HepG2 (cell line): ENCODE results near the gene UGCG.

Source experiments
- E2F5 ChIP-seq: sonication (generic); formaldehyde crosslinking; conservative IDR thresholded peaks from 2 replicates; pipeline ENCODE4 v1.4.0; 2020; ENCODE audit warnings: missing genetic modification reagents
- KLF16 ChIP-seq, 2 experiments: sonication (generic) in 1 of 2; formaldehyde crosslinking in 1 of 2; IDR thresholded peaks; 2 replicates each; pipeline versions ENCODE4 v1.6.1 to v1.8.0; 2016 to 2023; ENCODE audit warnings: missing genetic modification reagents in 2 of 2, missing compliant biosample characterization in 1 of 2
- MTA1 ChIP-seq: sonication (generic); formaldehyde crosslinking; IDR thresholded peaks from 2 replicates; pipeline ENCODE4 v1.4.0; 2020; ENCODE audit warnings: missing genetic modification reagents, mild to moderate bottlenecking, borderline replicate concordance
- POLR2G ChIP-seq: fragments of 200-400 bp; formaldehyde crosslinking; IDR thresholded peaks from 2 replicates; pipeline ENCODE4 v1.6.1; 2018; ENCODE audit warnings: mild to moderate bottlenecking, low read depth, low read length, moderate library complexity
- RFX1 ChIP-seq: fragments of 450-650 bp; IDR thresholded peaks from 2 replicates; pipeline ENCODE4 v1.6.1; 2017
- SALL2 ChIP-seq: sonication (generic); formaldehyde crosslinking; IDR thresholded peaks from 2 replicates; pipeline ENCODE4 v1.8.1; 2023; ENCODE audit warnings: mild to moderate bottlenecking, missing genetic modification reagents, inconsistent platforms
- SMARCE1 ChIP-seq: fragments of 450-650 bp; IDR thresholded peaks from 2 replicates; pipeline ENCODE4 v1.6.1; 2017; ENCODE audit warnings: borderline replicate concordance
- SP1 ChIP-seq, 2 experiments: fragments of 450-650 bp in 1 of 2; sonication (generic) in 1 of 2; formaldehyde crosslinking in 1 of 2; IDR thresholded peaks; 2 replicates each; pipeline versions ENCODE4 v1.4.0 to v1.6.1; 2016 to 2020; ENCODE audit warnings: missing genetic modification reagents in 1 of 2
- TF ChIP-seq, protein P1 (sequence below): sonication (generic); formaldehyde crosslinking; IDR thresholded peaks from 2 replicates; pipeline ENCODE4 v1.5.0; 2020; ENCODE audit warnings: mild to moderate bottlenecking, missing genetic modification reagents, moderate library complexity

- TF ChIP-seq KLF16 (CRISPR knock-in tag; IDR thresholded peaks at IDR 0.05) (no peak), E2F5 (CRISPR knock-in tag) (no peak), SMARCE1 (no peak), MTA1 (CRISPR knock-in tag) (no peak), SALL2 (CRISPR knock-in tag) (no peak), POLR2G (no peak), RFX1 (no peak), SP1 (IDR thresholded peaks at IDR 0.05) (no peak), SP1 (CRISPR knock-in tag; IDR thresholded peaks at IDR 0.05) (no peak)
- TF ChIP-seq, protein P1, sequence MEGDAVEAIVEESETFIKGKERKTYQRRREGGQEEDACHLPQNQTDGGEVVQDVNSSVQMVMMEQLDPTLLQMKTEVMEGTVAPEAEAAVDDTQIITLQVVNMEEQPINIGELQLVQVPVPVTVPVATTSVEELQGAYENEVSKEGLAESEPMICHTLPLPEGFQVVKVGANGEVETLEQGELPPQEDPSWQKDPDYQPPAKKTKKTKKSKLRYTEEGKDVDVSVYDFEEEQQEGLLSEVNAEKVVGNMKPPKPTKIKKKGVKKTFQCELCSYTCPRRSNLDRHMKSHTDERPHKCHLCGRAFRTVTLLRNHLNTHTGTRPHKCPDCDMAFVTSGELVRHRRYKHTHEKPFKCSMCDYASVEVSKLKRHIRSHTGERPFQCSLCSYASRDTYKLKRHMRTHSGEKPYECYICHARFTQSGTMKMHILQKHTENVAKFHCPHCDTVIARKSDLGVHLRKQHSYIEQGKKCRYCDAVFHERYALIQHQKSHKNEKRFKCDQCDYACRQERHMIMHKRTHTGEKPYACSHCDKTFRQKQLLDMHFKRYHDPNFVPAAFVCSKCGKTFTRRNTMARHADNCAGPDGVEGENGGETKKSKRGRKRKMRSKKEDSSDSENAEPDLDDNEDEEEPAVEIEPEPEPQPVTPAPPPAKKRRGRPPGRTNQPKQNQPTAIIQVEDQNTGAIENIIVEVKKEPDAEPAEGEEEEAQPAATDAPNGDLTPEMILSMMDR = no peak
Measured at GRCh38 chr9:111970827-111971226, 74.2 kb downstream of the UGCG start.
